Gastroesophageal sphincter (tissue), 3 donors: Measurements from ENCODE around the gene P2RY14.

Experiments used
- POLR2A ChIP-seq, 2 donors: fragments of 450-650 bp; IDR thresholded peaks; one replicate each; pipeline ENCODE4 v1.6.1; 2017; ENCODE audit warnings: antibody characterized with exemption in 2 of 2, mild to moderate bottlenecking in 2 of 2, moderate library complexity in 1 of 2
- POLR2AphosphoS5 ChIP-seq: sonication (generic); formaldehyde crosslinking; IDR thresholded peaks from one replicate; pipeline ENCODE4 v1.6.1; 2017; ENCODE audit warnings: antibody characterized with exemption
- TF ChIP-seq, protein P1 (sequence below), 4 experiments: fragments of 200-600 bp in 2 of 4; fragments of 450-650 bp in 2 of 4; sonication (generic) in 1 of 4; IDR thresholded peaks; one replicate each; pipeline ENCODE4 v1.5.1; 2017 to 2019; ENCODE audit warnings: antibody characterized with exemption in 4 of 4, mild to moderate bottlenecking in 2 of 4, moderate library complexity in 2 of 4

DNA sequence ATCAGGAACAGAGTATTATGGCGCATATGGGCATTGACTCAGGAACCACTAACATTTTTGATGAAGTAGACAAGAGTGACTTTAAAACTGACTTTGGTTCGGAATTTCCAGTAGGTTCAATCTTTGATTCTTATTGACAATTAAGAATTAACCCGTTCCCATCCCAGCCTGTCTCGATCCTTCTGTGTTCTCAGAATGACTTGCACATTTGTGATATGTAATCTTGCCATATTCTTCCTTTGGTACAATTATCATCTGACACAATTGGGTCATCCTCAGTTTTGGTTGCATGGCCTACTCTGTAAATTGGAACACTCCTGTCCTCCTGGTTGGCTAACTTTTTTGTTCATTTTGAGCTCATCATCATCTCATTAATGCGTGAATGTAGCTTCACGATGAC is 85.8 kb downstream of the P2RY14 start:
- TF ChIP-seq POLR2A (IDR thresholded peaks at IDR 0.05) (no peak), POLR2AphosphoS5 (no peak)
- TF ChIP-seq, protein P1, sequence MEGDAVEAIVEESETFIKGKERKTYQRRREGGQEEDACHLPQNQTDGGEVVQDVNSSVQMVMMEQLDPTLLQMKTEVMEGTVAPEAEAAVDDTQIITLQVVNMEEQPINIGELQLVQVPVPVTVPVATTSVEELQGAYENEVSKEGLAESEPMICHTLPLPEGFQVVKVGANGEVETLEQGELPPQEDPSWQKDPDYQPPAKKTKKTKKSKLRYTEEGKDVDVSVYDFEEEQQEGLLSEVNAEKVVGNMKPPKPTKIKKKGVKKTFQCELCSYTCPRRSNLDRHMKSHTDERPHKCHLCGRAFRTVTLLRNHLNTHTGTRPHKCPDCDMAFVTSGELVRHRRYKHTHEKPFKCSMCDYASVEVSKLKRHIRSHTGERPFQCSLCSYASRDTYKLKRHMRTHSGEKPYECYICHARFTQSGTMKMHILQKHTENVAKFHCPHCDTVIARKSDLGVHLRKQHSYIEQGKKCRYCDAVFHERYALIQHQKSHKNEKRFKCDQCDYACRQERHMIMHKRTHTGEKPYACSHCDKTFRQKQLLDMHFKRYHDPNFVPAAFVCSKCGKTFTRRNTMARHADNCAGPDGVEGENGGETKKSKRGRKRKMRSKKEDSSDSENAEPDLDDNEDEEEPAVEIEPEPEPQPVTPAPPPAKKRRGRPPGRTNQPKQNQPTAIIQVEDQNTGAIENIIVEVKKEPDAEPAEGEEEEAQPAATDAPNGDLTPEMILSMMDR (IDR thresholded peaks at IDR 0.05), result no peak
